HG03457 (cell line): ENCODE measurements around the gene METTL18.
"Not testable (repeated sequence)": the region's sequence is repeated elsewhere in the genome, so short reads cannot be mapped to it uniquely, and the experiment has no call there.

Experiments
- ATAC-seq: cut with Tn5 transposase; IDR thresholded peaks from one replicate; pipeline ENCODE4 v1.9.1; 2021; ENCODE audit warnings: moderate number of reproducible peaks; ENCODE audit not compliant: unreplicated experiment

Gene METTL18

GRCh38 chr1:169794530-169795416 is at the start of gene METTL18:
Gene METTL18, minus strand, starts transcription at chr1:169794907. Its CDS starts 1,212 bp downstream, at chr1:169793695.
- peak; percentile 91 for ATAC-seq

DNA sequence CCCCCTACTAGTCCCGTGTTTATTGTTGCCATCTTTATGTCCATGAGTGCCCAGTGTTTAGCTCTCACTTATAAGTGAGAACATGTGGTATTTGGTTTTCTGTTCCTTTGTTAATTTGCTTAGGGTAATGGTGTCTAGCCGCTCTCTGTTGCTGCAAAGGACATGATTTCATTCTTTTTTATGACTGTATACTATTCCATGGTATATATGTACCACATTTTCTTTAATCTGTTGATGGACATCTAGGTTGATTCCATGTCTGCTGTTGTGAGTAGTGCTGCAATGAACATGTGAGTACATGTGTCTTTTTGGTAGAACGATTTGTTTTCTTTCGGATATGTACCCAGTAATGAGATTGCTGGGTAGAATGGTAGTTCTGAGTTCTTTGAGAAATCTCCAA is 44.2 kb upstream of the METTL18 start:
- ATAC-seq, result no peak

GRCh38 chr1:169836198-169836597 is 41.5 kb upstream of the METTL18 start:
- no peak for ATAC-seq

DNA sequence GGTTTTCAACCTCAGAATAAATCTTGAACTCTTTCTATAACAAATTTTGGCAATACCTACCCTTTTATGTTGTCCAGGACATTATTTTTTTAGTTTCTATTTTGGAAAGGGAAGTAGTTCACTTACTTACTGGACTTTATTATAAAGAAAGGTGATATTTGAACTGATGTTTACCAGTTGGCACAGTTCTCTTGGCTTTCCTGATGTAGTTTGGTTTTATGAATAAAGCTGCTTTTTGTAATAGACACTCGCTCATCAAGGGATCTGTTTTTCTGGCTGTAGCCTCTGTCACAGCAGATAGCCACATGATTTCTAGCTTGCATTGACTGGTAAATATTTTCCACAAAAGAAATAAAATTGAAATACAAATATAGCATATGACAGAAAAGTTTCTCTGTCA is 40.9 kb upstream of the METTL18 start:
- no peak for ATAC-seq

DNA sequence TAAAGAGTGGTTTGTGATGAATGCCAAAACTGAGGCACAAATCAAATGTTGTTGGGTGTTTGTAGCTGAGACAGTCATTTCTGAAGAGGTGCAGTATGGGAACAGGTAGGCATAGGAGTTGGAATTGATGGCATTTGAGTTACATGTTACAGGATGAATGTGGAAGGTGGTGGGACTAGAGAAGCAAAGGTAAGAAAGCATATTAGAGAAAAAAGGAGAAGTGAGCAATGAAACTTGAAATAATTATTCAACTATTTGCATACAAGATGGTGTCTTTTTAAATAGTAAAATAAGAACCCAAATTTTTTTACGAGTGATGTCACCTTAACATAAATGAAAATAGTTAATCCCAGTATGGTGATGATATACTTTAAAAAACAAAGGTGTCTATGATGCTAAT is 40.2 kb upstream of the METTL18 start:
- no peak for ATAC-seq

GRCh38 chr1:169833179-169833901 is 38.6 kb upstream of the METTL18 start:
- no peak for ATAC-seq

DNA sequence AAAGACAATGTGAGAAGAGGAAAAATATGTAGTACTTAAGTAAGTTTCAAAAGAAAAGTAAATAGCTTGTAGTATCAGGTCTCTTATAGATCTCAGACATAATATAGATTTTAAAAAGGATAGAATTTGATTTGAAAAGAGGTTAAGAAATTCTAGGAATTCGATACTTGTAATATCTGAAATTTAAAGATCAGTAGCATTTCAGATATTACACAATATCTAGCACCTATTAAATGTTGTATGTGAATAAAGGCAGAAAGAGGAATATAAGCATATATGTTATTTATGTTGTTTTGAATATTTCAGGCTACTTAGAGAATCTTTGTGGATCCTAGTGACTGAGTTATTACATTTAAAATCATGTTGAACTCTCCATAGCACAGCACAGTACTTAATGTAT is 35.0 kb upstream of the METTL18 start:
- no peak for ATAC-seq

GRCh38 chr1:169824153-169824552 is 29.4 kb upstream of the METTL18 start:
- no peak for ATAC-seq

GRCh38 chr1:169821500-169821899 is 26.8 kb upstream of the METTL18 start:
- no peak for ATAC-seq

- ATAC-seq, result no peak
Observed at GRCh38 chr1:169816617-169817016, 21.9 kb upstream of the METTL18 start.

GRCh38 chr1:169814265-169814664 is 19.6 kb upstream of the METTL18 start:
- ATAC-seq, result no peak

DNA sequence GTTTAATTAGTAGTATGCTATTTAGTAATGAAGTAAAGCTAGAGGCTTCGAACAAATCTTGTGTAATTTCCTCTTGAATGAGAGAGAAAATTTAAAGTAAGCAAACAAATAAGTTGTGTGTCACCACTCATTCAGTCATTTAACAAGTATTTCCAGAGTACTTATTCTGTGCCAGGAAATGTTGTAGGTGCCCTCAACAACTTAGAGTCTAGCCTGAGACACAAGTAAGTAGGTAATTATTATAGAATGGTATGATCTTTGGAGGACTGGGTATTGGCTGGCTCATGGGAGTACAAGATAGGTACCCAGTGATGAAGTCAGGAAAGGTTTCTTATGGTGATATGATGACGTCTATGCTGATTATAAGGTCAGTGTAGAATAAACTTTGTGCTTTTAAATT is 17.4 kb upstream of the METTL18 start:
- no peak for ATAC-seq

GRCh38 chr1:169811418-169812035 is 16.8 kb upstream of the METTL18 start:
- not testable (repeated sequence) for ATAC-seq

GRCh38 chr1:169809370-169810095 is 14.8 kb upstream of the METTL18 start:
- ATAC-seq, result no peak

DNA sequence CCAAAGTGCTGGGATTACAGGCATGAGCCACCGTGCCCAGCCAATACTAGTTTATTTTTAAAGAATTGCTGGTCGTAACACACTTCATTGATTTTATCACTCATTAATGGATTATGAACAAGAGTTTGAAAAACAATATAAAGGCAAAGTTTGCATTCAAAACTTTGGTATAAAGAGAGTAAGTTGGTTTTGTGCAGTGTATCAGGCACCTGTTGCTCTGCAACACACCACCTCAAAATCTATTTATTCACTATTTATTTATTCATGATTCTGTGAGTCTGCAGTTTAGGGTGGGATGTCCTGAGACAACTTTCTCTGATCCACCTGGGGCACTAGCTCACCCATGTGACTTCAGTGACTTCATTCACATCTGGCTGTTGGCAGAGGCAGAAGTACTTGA is 10.2 kb upstream of the METTL18 start:
- ATAC-seq, result no peak

GRCh38 chr1:169802888-169803287 is 8.2 kb upstream of the METTL18 start:
- no peak for ATAC-seq

- no peak for ATAC-seq
Observed at GRCh38 chr1:169797281-169797680, 2.6 kb upstream of the METTL18 start.

- no peak for ATAC-seq
Observed at GRCh38 chr1:169796274-169796810, 1.6 kb upstream of the METTL18 start.

- no peak for ATAC-seq
Observed at GRCh38 chr1:169795687-169796086, 980 bp upstream of the METTL18 start.

DNA sequence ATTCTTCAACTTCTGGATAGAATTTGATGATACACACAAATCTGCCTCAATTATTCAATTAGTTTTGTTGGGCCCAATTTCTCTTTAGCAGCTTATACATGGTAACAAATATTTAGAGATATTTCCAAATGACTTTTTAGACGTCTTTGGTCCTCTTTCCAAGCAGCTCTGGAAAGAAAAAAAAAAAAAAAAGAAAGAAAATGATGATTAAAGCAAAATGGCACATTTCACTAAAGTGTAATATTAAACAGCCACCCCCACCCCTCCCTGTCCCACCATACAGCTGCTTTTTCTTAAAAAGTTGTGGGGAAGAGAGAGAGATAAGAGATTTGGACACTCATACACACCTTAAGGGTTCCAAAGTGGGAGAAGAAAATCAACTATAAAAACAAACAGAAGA is 977 bp downstream of the METTL18 start:
- no peak for ATAC-seq

DNA sequence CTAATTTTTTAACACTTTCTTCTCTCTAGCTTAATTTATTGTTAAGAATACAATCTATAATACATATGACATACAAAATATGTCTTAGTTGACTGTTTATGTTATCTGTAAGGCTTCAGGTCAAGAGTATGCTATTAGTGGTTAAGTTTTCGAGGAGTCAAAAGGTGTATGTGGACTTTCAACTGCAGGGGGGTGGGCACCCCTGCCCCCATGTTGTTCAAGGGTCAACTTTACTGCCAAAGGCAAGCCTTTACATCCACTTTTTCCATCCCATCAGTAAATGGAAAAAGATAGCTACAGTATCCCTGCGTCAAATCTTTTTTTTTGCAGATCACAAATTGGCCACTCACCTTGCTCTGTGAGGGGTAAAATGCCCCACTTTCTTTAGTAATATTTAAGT is 6.3 kb downstream of the METTL18 start:
- no peak for ATAC-seq
